Measurements from ENCODE around the gene RTKN. TPM values are rescaled to one million over a fixed set of nuclear protein-coding genes. Genes with fewer than 3 reads are reported as not detected.

RTKN gene
- total and polyA plus RNA-seq, 2 of the 13 experiments (the other 11 are each of a cell fraction or from before 2014, with no cell fraction given) = 159 to 166 TPM

DNA sequence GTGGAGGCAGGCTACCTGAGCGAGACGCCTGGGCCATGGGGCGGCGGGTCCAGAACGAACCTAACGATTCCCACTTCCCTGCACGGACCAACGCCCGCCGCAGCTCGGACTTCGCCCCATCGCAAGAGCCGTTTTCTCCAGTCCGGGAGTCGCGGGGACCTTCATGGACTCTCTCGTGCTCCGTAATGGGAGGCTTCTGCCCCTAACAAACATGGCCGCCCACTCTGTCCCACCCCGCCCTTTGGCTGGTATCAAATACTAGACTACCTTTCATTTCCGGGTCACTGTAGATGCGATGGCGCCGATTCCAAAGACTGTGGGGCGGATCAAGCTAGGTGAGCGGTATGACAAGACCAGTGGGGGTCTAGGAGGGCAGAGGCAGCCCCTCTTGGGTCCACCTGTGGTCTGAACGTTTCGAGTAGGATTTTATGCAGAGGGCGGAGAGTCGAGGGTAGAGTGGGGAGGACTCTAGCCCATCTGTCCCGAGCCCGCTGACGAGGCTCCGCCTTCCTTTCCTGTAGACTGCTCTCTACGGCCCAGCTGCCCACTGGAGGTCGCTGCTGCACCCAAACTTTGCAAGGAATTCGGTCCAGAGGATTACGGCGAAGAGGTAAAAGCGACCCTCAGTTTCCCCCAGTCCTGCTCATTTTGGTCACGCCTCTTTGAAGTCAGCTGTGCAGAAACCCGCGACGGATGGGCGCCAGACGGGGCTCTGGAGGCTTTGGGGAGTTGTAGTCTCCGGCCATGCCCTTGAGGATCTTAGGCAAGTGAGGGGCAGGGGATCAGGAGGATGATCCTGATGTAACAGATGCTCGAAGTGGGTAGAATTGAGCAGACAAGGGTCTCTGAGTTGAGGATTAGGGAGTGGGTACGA is 41.3 kb upstream of the RTKN start, which contains the start of the genes CCDC142 and TTC31 (continued):
- TF ChIP-seq HNRNPUL1 (IDR thresholded peaks at IDR 0.05; ENCODE audit: low read depth, low read length) (no peak), ETS1 (CRISPR knock-in tag; IDR thresholded peaks at IDR 0.05) (no peak), NFYB (CRISPR knock-in tag; IDR thresholded peaks at IDR 0.05) (peak; percentile 50; the same call in 1 of the 2 replicates), SCMH1 (CRISPR knock-in tag; IDR thresholded peaks at IDR 0.05; ENCODE audit: borderline replicate concordance) (no peak), PHF5A (CRISPR knock-in tag; IDR thresholded peaks at IDR 0.05; ENCODE audit: low read depth, unreplicated experiment) (peak; percentile 71), ELF3 (CRISPR knock-in tag; IDR thresholded peaks at IDR 0.05) (peak; percentile 80), ZNF7 (CRISPR knock-in tag; IDR thresholded peaks at IDR 0.05) (no peak), NCOA2 (CRISPR knock-in tag; IDR thresholded peaks at IDR 0.05) (0 out of 2 replicates have a peak, but pooled peaks have one; percentile 10), UBTF (CRISPR knock-in tag; IDR thresholded peaks at IDR 0.05) (peak; percentile 92), ZNF432 (CRISPR knock-in tag; IDR thresholded peaks at IDR 0.05; ENCODE audit: borderline replicate concordance) (no peak), ZNF232 (CRISPR knock-in tag; IDR thresholded peaks at IDR 0.05; ENCODE audit: borderline replicate concordance) (no peak; the same call in 1 of the 2 replicates), GZF1 (CRISPR knock-in tag; IDR thresholded peaks at IDR 0.05) (peak; percentile 77), ZBTB37 (CRISPR knock-in tag; IDR thresholded peaks at IDR 0.05) (0 out of 2 replicates have a peak, but pooled peaks have one; percentile 5), EP300 (IDR thresholded peaks at IDR 0.05; ENCODE audit: low read depth in 2 of 2, low read length in 2 of 2) (0 out of 4 replicates have a peak, but pooled peaks of 1 of the 2 experiments have one; percentile 31), EP300 (CRISPR knock-in tag; IDR thresholded peaks at IDR 0.05; ENCODE audit: borderline replicate concordance) (0 out of 2 replicates have a peak, but pooled peaks have one; percentile 30), PCBP1 (IDR thresholded peaks at IDR 0.05; ENCODE audit: borderline replicate concordance, low read depth, low read length) (0 out of 2 replicates have a peak, but pooled peaks have one; percentile 88)
- TF ChIP-seq, protein P1, sequence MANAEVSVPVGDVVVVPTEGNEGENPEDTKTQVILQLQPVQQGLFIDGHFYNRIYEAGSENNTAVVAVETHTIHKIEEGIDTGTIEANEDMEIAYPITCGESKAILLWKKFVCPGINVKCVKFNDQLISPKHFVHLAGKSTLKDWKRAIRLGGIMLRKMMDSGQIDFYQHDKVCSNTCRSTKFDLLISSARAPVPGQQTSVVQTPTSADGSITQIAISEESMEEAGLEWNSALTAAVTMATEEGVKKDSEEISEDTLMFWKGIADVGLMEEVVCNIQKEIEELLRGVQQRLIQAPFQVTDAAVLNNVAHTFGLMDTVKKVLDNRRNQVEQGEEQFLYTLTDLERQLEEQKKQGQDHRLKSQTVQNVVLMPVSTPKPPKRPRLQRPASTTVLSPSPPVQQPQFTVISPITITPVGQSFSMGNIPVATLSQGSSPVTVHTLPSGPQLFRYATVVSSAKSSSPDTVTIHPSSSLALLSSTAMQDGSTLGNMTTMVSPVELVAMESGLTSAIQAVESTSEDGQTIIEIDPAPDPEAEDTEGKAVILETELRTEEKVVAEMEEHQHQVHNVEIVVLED (CRISPR knock-in tag; IDR thresholded peaks at IDR 0.05; ENCODE audit: borderline replicate concordance) = peak; percentile 86; the same call in 1 of the 2 replicates
- TF ChIP-seq, protein P2, sequence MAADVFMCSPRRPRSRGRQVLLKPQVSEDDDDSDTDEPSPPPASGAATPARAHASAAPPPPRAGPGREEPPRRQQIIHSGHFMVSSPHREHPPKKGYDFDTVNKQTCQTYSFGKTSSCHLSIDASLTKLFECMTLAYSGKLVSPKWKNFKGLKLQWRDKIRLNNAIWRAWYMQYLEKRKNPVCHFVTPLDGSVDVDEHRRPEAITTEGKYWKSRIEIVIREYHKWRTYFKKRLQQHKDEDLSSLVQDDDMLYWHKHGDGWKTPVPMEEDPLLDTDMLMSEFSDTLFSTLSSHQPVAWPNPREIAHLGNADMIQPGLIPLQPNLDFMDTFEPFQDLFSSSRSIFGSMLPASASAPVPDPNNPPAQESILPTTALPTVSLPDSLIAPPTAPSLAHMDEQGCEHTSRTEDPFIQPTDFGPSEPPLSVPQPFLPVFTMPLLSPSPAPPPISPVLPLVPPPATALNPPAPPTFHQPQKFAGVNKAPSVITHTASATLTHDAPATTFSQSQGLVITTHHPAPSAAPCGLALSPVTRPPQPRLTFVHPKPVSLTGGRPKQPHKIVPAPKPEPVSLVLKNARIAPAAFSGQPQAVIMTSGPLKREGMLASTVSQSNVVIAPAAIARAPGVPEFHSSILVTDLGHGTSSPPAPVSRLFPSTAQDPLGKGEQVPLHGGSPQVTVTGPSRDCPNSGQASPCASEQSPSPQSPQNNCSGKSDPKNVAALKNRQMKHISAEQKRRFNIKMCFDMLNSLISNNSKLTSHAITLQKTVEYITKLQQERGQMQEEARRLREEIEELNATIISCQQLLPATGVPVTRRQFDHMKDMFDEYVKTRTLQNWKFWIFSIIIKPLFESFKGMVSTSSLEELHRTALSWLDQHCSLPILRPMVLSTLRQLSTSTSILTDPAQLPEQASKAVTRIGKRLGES (CRISPR knock-in tag; IDR thresholded peaks at IDR 0.05; ENCODE audit: borderline replicate concordance) = no peak
